HCT116 (cell line): ENCODE measurements around the gene NUDT14. TPM values are rescaled to one million over a fixed set of nuclear protein-coding genes. Genes with fewer than 3 reads are reported as not detected.

Source experiments
- ATAC-seq: fragments of 200-7000 bp; cut with Tn5 transposase; 2 replicates; pipeline ENCODE4 v1.9.1; 2020; ENCODE audit warnings: mild to moderate bottlenecking, moderate library complexity
- BruUV-seq: library from RNA; stranded (reverse); fragments of 400-500 nt; replicated peaks from 2 replicates; lab custom pipeline; 2021; lab: Mats Ljungman, UMichigan
- CTCF ChIA-PET: fragments of 300-600 bp; sonication (Branson Sonifier 250); formaldehyde crosslinking; loops from one replicate; lab custom pipeline; 2021; ENCODE audit warnings: antibody characterized with exemption; lab: Charles Lee
- POLR2A ChIA-PET: fragments of 300-600, 350-600 bp; sonication (Branson Sonifier 250); formaldehyde crosslinking; loops from one replicate; lab custom pipeline; 2021; ENCODE audit warnings: antibody characterized with exemption; lab: Charles Lee
- RAD21 ChIA-PET, 2 experiments: fragments of 300-600 bp; sonication (Branson Sonifier 250); formaldehyde crosslinking; loops; one replicate each; lab custom pipeline; 2023; ENCODE audit warnings: low total read pairs in 2 of 2; ENCODE audit not compliant: uncharacterized antibody in 2 of 2, unreplicated experiment in 2 of 2, low non-redundant PET in 1 of 2; lab: Charles Lee
- DNase-seq: peaks from one replicate; pipeline ENCODE4 v3.0.0-alpha.2; 2010; ENCODE audit warnings: low read depth, low spot score
- H2AFZ ChIP-seq: fragments of 200-600 bp; shearing (Covaris generic), sonication (generic); 2 replicates; pipeline ENCODE4 v1.6.1; 2017; ENCODE audit warnings: low read depth, mixed run types, mixed read lengths, antibody characterized with exemption, low read length; ENCODE audit not compliant: poor library complexity, severe bottlenecking
- H3K27ac ChIP-seq: 2 replicates; pipeline ENCODE4 v1.5.1; 2012; ENCODE audit warnings: low read depth, low read length
- H3K27me3 ChIP-seq: fragments of 200-600 bp; sonication (generic); 2 replicates; pipeline ENCODE4 v1.6.1; 2016; ENCODE audit warnings: mixed run types, low read length, mixed read lengths; ENCODE audit not compliant: insufficient read depth
- H3K36me3 ChIP-seq, 2 experiments: fragments of 200-500 bp in 1 of 2; fragments of 200-600 bp in 1 of 2; sonication (Bioruptor generic) in 1 of 2; sonication (generic) in 1 of 2; 2 replicates each; pipeline versions ENCODE4 v1.5.1 to v1.6.1; 2014 to 2016; ENCODE audit warnings: low read length in 2 of 2, inconsistent platforms in 1 of 2, mixed read lengths in 1 of 2, mixed run types in 1 of 2; ENCODE audit not compliant: insufficient read depth in 2 of 2, control insufficient read depth in 1 of 2
- H3K4me1 ChIP-seq, 2 experiments: fragments of 200-600 bp in 1 of 2; sonication (generic) in 1 of 2; 2 replicates each; pipeline versions ENCODE4 v1.5.1 to v1.6.1; 2012 to 2017; ENCODE audit warnings: low read length in 2 of 2, inconsistent platforms in 1 of 2, mild to moderate bottlenecking in 1 of 2, mixed read lengths in 1 of 2, mixed run types in 1 of 2, moderate library complexity in 1 of 2; ENCODE audit not compliant: insufficient read depth in 2 of 2, control insufficient read depth in 1 of 2
- H3K4me2 ChIP-seq: fragments of 200-600 bp; sonication (generic); 2 replicates; pipeline ENCODE4 v1.6.1; 2017; ENCODE audit warnings: mixed run types, low read length, mixed read lengths
- H3K4me3 ChIP-seq, 2 experiments: fragments of 200-600 bp in 1 of 2; sonication (generic) in 1 of 2; replicated peaks in 1 of 2; 2 replicates each; pipeline ENCODE4 v1.5.1; 2011 to 2016; ENCODE audit warnings: low read length in 2 of 2, control low read depth in 1 of 2, low read depth in 1 of 2, mild to moderate bottlenecking in 1 of 2, mixed read lengths in 1 of 2, mixed run types in 1 of 2
- H3K79me2 ChIP-seq: fragments of 200-600 bp; sonication (generic); 2 replicates; pipeline ENCODE4 v1.6.1; 2017; ENCODE audit warnings: mild to moderate bottlenecking, mixed run types, low read length, moderate library complexity, mixed read lengths; ENCODE audit not compliant: insufficient read depth
- H3K9ac ChIP-seq: fragments of 200-600 bp; sonication (generic); 2 replicates; pipeline ENCODE4 v1.6.1; 2016; ENCODE audit warnings: low read length, mixed read lengths
- H3K9me2 ChIP-seq: fragments of 200-600 bp; sonication (generic), shearing (Covaris generic); 2 replicates; pipeline ENCODE4 v1.6.1; 2017; ENCODE audit warnings: mixed run types, mild to moderate bottlenecking, moderate library complexity; ENCODE audit not compliant: insufficient read depth
- H3K9me3 ChIP-seq, 2 experiments: fragments of 200-500 bp in 1 of 2; fragments of 200-600 bp in 1 of 2; sonication (Bioruptor generic) in 1 of 2; sonication (generic) in 1 of 2; 2 replicates each; pipeline ENCODE4 v1.6.1; 2014 to 2017; ENCODE audit warnings: low read length in 2 of 2, mixed read lengths in 2 of 2, inconsistent platforms in 1 of 2, low read depth in 1 of 2, mild to moderate bottlenecking in 1 of 2, mixed run types in 1 of 2, moderate library complexity in 1 of 2; ENCODE audit not compliant: control insufficient read depth in 1 of 2, insufficient read depth in 1 of 2
- H4K20me1 ChIP-seq: fragments of 200-600 bp; sonication (generic), shearing (Covaris generic); 2 replicates; pipeline ENCODE4 v1.6.1; 2017; ENCODE audit warnings: mixed run types, mild to moderate bottlenecking, moderate library complexity; ENCODE audit not compliant: insufficient read depth
- ATF3 ChIP-seq: IDR thresholded peaks from 2 replicates; pipeline ENCODE4 v1.6.1; 2012
- CBX3 ChIP-seq: IDR thresholded peaks from 2 replicates; pipeline ENCODE4 v1.6.1; 2012; ENCODE audit warnings: low read depth
- EZH2 ChIP-seq: fragments of 200-600 bp; sonication (generic); IDR thresholded peaks from 2 replicates; pipeline ENCODE4 v1.6.1; 2017; ENCODE audit warnings: antibody characterized with exemption, mixed run types
- FOSL1 ChIP-seq: IDR thresholded peaks from 2 replicates; pipeline ENCODE4 v1.6.1; 2012; ENCODE audit warnings: low read depth
- POLR2A ChIP-seq: IDR thresholded peaks from 2 replicates; pipeline ENCODE4 v1.7.0; 2011; ENCODE audit warnings: borderline replicate concordance; ENCODE audit not compliant: insufficient read depth, insufficient read length; ENCODE audit errors: extremely low read depth
- RAD21 ChIP-seq: IDR thresholded peaks from 2 replicates; pipeline ENCODE4 v1.6.1; 2012; ENCODE audit warnings: low read depth, mild to moderate bottlenecking
- SP1 ChIP-seq: IDR thresholded peaks from 2 replicates; pipeline ENCODE4 v1.6.1; 2012; ENCODE audit warnings: low read depth
- YY1 ChIP-seq: IDR thresholded peaks from 2 replicates; pipeline ENCODE4 v1.6.1; 2011; ENCODE audit warnings: low read length, low read depth, moderate library complexity, mild to moderate bottlenecking; ENCODE audit not compliant: insufficient replicate concordance; ENCODE audit errors: extremely low read depth
- ZBTB33 ChIP-seq: IDR thresholded peaks from 2 replicates; pipeline ENCODE4 v1.6.1; 2011; ENCODE audit warnings: mild to moderate bottlenecking, low read length, moderate library complexity; ENCODE audit not compliant: insufficient replicate concordance; ENCODE audit errors: extremely low read depth
- ZFX ChIP-seq: fragments of 450-650 bp; IDR thresholded peaks from 2 replicates; pipeline ENCODE4 v1.6.1; 2017
- intact Hi-C: fragments of 100-400 bp; cut with micrococcal nuclease; formaldehyde crosslinking; loops from 2 replicates; pipeline ENCODE4 v1.10.0; 2022
- total RNA-seq: library from RNA; stranded (reverse); gene quantifications from one replicate; pipeline ENCODE4 v1.2.1, GENCODE V29; 2021; ENCODE audit not compliant: unreplicated experiment

Gene NUDT14
- total RNA-seq, 1 experiment from 2014 or later: 56.1 TPM

- intact Hi-C loops: no loop called here
- DNase-seq (no peak), ATAC-seq (no peak)
- POLR2A ChIA-PET: no interaction called here
- H2AFZ ChIP-seq: no peak overlapping the region
- peaks cover 16 to 38% of the 10 kb centered on the region in 2 experiments for H3K4me1 ChIP-seq
- H3K36me3 ChIP-seq: no peaks in the 10 kb centered on the region
- no peak for TF ChIP-seq CBX3
- TF ChIP-seq POLR2A: no peak
- TF ChIP-seq ZFX: no peak
- no peak for TF ChIP-seq SP1
- no peak for TF ChIP-seq FOSL1
- TF ChIP-seq RAD21: no peak
- TF ChIP-seq ATF3: no peak
- TF ChIP-seq ZBTB33: no peak
- TF ChIP-seq EZH2: no peak
- no peak for TF ChIP-seq YY1
- no peaks in the 10 kb centered on the region for H3K79me2 ChIP-seq
- H3K9me3 ChIP-seq: no peaks in the 10 kb centered on the region
- no peak overlapping the region for H3K4me2 ChIP-seq
- no peaks in the 10 kb centered on the region for H4K20me1 ChIP-seq
- H3K27me3 ChIP-seq: no peaks in the 10 kb centered on the region
- RAD21 ChIA-PET: no interaction called here
- H3K9ac ChIP-seq: no peak overlapping the region
- no peaks in the 10 kb centered on the region for H3K9me2 ChIP-seq
- H3K4me3 ChIP-seq: no peak overlapping the region
- CTCF ChIA-PET: no interaction called here
- no TSS peak for BruUV-seq
- H3K27ac ChIP-seq: no peak overlapping the region
These were observed 2.3 kb downstream of the NUDT14 start for GRCh38 chr14:105178868-105179140.
